Erythroblast (primary cell): ENCODE results near the gene MAP7.

Source experiments
- GATA1 ChIP-seq: IDR thresholded peaks from 2 replicates; pipeline ENCODE4 v1.6.1; 2011; ENCODE audit warnings: low read depth, mild to moderate bottlenecking, control low read depth, low read length, moderate library complexity
- POLR2A ChIP-seq: IDR thresholded peaks from 2 replicates; pipeline ENCODE4 v1.6.1; 2011; ENCODE audit warnings: mild to moderate bottlenecking, low read length

DNA sequence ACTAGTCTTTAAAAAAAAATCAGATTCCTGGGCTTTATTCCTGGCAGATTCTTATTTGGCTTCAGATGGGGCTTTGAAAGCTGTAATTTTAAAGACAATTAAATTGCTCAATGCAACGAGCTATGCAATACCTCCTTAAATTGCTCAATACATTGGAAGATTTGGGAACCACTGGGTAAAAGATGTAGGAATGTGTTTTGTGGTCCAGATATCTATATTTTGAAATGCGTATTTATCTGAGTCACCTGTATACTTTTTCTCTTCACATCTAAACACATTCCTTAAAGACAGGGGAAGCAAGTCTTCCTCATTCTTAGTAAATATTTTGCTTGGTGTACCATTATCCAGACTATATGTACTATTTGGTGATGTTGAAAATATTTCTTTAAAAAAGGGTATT is 29.6 kb upstream of the MAP7 start:
- no peak for TF ChIP-seq POLR2A
- no peak for TF ChIP-seq GATA1
